Smooth muscle cell of the pulmonary artery (primary cell): ENCODE results near the gene RAI14. TPM values are rescaled to one million over a fixed set of nuclear protein-coding genes. Genes with fewer than 3 reads are reported as not detected.

Experiments
- total RNA-seq: library from RNA; depleted of rRNA; stranded (reverse); fragments of >200 nt; gene quantifications from 2 replicates; pipeline ENCODE4 v1.2.3, GENCODE V29; 2014

Gene RAI14
- 128 and 192 TPM in 2 replicates for total RNA-seq

DNA sequence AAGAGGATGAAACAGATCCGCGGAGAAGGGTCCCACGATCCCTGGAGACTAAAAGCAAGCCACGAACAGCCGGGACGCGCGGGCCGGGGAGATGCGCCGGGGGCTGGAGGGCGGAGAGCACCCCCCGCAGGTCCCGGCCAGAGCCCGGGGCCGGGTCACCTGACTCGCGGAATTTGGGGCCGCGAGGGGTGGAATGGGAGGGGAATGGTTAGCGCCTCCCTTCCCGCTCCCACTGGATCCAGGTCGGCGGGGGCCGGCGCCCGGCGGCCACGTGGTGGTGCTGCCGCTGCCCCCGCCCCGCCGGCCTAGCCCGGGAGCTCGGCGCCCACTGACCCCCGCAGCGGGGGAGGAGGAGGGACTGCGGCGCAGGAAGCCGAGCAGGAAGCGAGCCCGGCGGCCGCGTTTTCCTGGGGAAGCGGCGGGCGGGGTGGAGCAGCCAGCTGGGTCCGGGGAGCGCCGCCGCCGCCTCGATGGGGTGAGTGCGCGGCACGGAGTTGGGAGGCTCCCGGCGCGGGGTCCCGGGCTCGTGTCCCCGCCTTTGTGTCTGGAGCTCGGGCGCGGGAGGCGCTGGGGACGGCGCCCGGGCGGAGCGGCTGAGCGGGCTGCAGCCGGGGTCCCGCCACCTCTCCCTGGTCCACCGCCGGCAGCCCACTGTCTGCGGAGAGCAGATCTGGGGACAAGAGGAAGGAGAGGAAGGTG is at the start of gene RAI14:
RAI14 (plus strand) TSS at position 328 of the 699 bp plus-strand sequence. CDS start 30,592 bp downstream, outside the sequence.

DNA sequence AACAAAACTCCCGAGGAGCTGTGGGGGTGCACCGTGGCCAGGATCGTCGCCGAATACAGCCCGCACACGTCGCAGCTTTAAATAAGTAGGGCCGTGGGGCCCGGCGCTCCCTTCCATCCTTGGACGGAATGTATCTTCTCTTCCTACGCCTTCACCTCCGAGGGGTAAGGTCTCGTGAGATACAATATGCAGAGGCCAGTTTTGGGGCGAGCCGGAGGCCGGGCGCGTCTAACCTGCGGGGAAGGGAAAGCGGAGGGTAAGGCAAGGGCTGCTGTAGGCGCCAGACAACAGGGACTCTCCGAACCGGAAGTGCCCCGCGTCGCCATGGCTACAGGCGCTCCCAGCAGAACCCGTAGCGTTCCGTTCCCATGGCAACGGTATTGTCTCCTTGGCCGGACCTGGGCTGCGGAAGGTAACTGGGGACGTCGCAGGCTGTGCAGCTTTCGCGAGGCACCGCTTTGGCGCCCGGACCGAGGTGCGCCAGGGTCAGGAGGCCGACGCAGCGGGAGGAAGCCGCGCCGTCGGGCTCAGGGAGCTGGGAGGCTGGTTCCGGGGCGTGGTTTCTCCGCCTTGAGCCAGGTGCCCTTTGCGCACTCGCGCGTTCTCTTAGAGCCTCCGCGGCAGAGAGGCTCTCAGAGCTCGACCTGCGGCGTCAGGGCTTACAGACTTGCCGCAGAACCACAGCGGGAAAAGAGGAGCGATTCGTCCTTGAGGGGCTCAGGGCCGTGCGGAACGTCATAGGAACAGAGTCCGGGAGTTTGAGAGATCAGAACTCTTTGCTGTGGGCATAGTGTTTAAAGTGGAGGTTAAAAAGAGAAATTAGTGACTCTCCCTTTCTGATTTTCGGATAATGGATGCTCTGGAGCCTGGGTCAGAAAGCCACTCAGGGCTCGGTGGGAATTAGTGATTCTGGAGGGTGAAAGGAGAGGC is 182.9 kb downstream of the RAI14 start, which contains the start of gene TTC23L:
TTC23L (plus strand) TSS at position 380 of the 930 bp plus-strand sequence. CDS start 1,508 bp downstream, outside the sequence.

Other genes with a start within 250 kb of the RAI14 start
- gene TTC23L, start 182.8 kb downstream of the RAI14 start, total RNA-seq = not detected in 2 replicates